Measurements from ENCODE around the gene MCTS1.
A peak's percentile ranks its signal among the peaks of the same experiment; 100 is the strongest.
"Not testable (repeated sequence)": the region's sequence is repeated elsewhere in the genome, so short reads cannot be mapped to it uniquely, and the experiment has no call there.

The MCTS1 gene

GRCh38 chrX:120603707-120604360 lies at the start of gene MCTS1:
Gene MCTS1, plus strand, starts transcription at chrX:120604101. Its CDS starts 136 bp downstream, at chrX:120604237.
- peak; percentile 81 for DNase-seq

- DNase-seq: no peak
Observed at GRCh38 chrX:120556251-120556650, 47.6 kb upstream of the MCTS1 start.

- no peak for DNase-seq
Observed at GRCh38 chrX:120559804-120560203, 44.1 kb upstream of the MCTS1 start.

GRCh38 chrX:120560405-120560841 lies 43.5 kb upstream of the MCTS1 start:
- peak; percentile 40 for DNase-seq

GRCh38 chrX:120560842-120561633 lies 42.9 kb upstream of the MCTS1 start, which contains the start of gene CUL4B:
Gene CUL4B, minus strand, starts transcription at chrX:120560962. Its CDS starts 324 bp downstream, at chrX:120560638.
- peak; percentile 61 for DNase-seq

- DNase-seq: no peak
Observed at GRCh38 chrX:120561634-120562568, 42.0 kb upstream of the MCTS1 start.

- DNase-seq: no peak
Observed at GRCh38 chrX:120562569-120562926, 41.4 kb upstream of the MCTS1 start.

GRCh38 chrX:120564925-120565324 lies 39.0 kb upstream of the MCTS1 start:
- no peak for DNase-seq

- no peak for DNase-seq
Observed at GRCh38 chrX:120566817-120567216, 37.1 kb upstream of the MCTS1 start.

- no peak for DNase-seq
Observed at GRCh38 chrX:120568035-120568434, 35.9 kb upstream of the MCTS1 start.

- no peak for DNase-seq
Observed at GRCh38 chrX:120568609-120569008, 35.3 kb upstream of the MCTS1 start.

- DNase-seq: no peak
Observed at GRCh38 chrX:120570011-120570600, 33.8 kb upstream of the MCTS1 start.

- DNase-seq: not testable (repeated sequence)
Observed at GRCh38 chrX:120573806-120574205, 30.1 kb upstream of the MCTS1 start.

- no peak for DNase-seq
Observed at GRCh38 chrX:120575379-120576114, 28.4 kb upstream of the MCTS1 start.

- no peak for DNase-seq
Observed at GRCh38 chrX:120585702-120586101, 18.2 kb upstream of the MCTS1 start.

- no peak for DNase-seq
Observed at GRCh38 chrX:120604361-120604782, 471 bp downstream of the MCTS1 start.

- no peak for DNase-seq
Observed at GRCh38 chrX:120612086-120612485, 8.2 kb downstream of the MCTS1 start.

- no peak for DNase-seq
Observed at GRCh38 chrX:120614816-120615215, 10.9 kb downstream of the MCTS1 start.

GRCh38 chrX:120617996-120618630 lies 14.2 kb downstream of the MCTS1 start:
- DNase-seq: no peak

- no peak for DNase-seq
Observed at GRCh38 chrX:120625371-120625770, 21.5 kb downstream of the MCTS1 start.

All from amniotic stem cell (primary cell).